ENCODE measurements around the gene C2CD4D.

DNA sequence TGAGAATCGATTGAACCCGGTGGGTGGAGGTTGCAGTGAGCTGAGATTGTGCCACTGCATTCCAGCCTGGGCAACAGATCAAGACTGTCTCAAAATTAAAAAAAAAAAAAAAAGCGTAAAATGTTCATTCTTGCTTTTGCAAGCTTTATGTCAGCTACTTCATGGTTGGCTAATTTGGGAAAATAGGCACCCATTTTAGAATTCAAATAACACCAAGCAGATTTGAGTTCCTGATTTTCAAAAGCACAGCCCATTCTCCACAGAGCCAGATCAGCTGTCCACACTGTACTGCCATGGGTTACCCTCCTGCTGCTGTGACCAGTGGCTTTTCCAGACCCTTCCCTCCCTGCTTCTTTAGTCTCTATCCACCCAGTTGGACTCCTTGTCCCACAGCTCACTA is 9.5 kb upstream of the C2CD4D start:
- TF ChIP-seq, protein P1, sequence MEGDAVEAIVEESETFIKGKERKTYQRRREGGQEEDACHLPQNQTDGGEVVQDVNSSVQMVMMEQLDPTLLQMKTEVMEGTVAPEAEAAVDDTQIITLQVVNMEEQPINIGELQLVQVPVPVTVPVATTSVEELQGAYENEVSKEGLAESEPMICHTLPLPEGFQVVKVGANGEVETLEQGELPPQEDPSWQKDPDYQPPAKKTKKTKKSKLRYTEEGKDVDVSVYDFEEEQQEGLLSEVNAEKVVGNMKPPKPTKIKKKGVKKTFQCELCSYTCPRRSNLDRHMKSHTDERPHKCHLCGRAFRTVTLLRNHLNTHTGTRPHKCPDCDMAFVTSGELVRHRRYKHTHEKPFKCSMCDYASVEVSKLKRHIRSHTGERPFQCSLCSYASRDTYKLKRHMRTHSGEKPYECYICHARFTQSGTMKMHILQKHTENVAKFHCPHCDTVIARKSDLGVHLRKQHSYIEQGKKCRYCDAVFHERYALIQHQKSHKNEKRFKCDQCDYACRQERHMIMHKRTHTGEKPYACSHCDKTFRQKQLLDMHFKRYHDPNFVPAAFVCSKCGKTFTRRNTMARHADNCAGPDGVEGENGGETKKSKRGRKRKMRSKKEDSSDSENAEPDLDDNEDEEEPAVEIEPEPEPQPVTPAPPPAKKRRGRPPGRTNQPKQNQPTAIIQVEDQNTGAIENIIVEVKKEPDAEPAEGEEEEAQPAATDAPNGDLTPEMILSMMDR (IDR thresholded peaks at IDR 0.05; ENCODE audit: insufficient read depth, low read length, poor library complexity, severe bottlenecking), result no peak
- no peak for TF ChIP-seq EZH2phosphoT487 (conservative IDR thresholded peaks at IDR 0.05; ENCODE audit: low read length)

Data from SU-DHL-6 (cell line).